ENCODE measurements around the gene TBC1D22A. TPM values are rescaled to one million over a fixed set of nuclear protein-coding genes. Genes with fewer than 3 reads are reported as not detected.

The TBC1D22A gene
- total RNA-seq, 2 experiments from 2014 or later, result 33.2 to 34.9 TPM

DNA sequence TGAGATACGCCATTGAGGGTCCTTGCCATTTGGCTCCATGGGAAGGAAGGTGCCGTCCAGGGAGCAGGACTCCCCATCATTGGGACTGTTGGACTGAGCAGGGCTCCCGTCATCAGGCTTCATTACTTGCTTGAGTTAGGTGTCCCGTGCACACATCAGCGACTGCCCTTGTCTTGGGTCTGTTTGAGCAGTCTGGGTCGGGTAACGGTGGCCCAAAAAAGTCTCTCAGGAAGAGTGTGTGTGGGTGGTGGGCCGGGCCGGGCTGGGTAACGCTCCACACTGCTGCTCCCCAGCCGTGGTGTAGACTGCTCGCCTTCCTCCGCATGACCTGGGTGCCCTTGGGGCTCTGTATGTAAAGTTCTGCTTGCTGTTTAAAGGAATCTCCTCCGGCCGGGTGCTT is 293.5 kb downstream of the TBC1D22A start:
- ChIA-PET CTCF (no interaction called here), POLR2A (no interaction called here)
- Mint-ChIP-seq H3K4me1 (ENCODE audit: low read depth) (no peaks in the 10 kb centered on the region), H3K27ac (no peak overlapping the region), H3K27me3 (no peaks in the 10 kb centered on the region), H3K9me3 (no peaks in the 10 kb centered on the region), H3K36me3 (peaks cover 16% of the 10 kb centered on the region), H3K4me3 (no peak overlapping the region)
- DNase-seq, result no peak
- intact Hi-C loops (cut with micrococcal nuclease), result no loop called here

GRCh38 chr22:47056361-47056760 is 293.9 kb downstream of the TBC1D22A start:
- intact Hi-C loops (cut with micrococcal nuclease), result no loop called here
- Mint-ChIP-seq H3K4me3 (no peak overlapping the region), H3K4me1 (ENCODE audit: low read depth) (no peaks in the 10 kb centered on the region), H3K9me3 (no peaks in the 10 kb centered on the region), H3K36me3 (peaks cover 20% of the 10 kb centered on the region), H3K27ac (no peak overlapping the region), H3K27me3 (no peaks in the 10 kb centered on the region)
- POLR2A ChIA-PET, result no interaction called here
- CTCF ChIA-PET, result no interaction called here
- DNase-seq, result no peak

DNA sequence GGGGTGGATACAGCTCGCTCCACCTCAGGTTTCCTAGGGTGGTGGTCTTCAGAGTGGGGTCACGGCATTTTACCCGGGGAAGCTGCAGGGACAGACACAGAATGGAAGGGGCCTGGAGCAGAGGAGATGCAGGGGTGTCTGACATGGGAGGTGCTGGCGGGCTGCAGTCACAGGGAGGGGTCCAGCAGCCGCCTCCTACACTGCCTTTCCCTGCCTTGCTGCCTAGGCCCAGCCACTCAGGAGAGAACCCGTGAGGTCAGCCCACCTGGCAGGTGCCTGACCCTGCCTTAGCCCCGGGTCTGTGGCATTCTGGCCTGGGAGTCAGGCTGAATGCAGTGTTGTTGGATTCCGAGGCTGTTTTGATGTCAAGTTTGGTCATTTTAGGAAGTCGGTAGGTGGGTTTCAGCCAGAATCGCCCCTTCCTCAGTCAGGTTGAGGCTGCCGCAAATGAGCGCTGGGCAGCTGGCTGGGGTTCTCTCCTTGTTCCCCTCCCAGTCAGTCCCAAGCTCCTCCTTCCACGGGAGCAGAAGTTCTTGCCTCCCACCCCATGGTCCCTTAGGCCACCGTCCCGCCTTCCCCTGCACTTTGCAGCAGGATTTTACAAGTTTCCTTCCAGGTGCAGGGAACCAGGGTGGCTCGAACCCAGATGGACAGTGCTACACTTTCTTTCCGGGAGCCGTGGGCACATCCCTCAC is 294.5 kb downstream of the TBC1D22A start:
- intact Hi-C loops (cut with micrococcal nuclease), result no loop called here
- Mint-ChIP-seq H3K4me1 (ENCODE audit: low read depth) (no peaks in the 10 kb centered on the region), H3K9me3 (no peaks in the 10 kb centered on the region), H3K27ac (no peak overlapping the region), H3K4me3 (no peak overlapping the region), H3K36me3 (peaks cover 22% of the 10 kb centered on the region), H3K27me3 (no peaks in the 10 kb centered on the region)
- DNase-seq, result no peak
- CTCF ChIA-PET, result no interaction called here
- POLR2A ChIA-PET, result no interaction called here

DNA sequence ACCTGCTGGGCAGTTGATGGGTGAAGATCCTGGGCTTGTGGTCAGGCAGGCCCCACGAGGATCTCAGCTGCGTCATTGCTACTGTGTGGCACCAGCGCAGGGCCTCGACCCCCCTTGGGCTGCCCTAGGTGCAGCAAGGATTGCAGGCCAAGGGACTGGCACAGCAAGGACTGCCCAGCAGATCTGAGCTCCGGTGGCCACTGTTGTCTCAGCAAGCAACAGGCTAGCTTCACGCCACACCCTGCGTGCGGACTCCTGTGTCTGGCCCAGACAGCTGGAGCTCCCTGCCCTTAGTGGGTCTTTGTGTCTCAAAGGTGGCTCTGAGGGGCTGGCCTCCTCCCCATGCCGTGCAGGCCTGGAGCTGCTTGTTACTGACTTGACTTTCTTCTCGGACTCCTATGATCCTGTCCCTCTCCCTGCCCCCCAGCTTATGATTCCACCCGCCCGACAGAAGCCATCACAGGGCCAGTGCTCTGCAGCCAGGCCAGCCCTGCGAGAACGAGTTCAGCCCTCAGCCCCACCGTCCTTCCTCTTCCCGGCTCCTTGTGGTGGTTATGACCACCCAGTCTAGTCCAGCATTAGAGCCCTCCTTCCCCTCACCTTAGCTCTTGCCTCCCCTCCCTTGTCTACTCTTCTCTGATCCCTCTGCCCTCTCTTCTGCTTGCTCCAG is 295.6 kb downstream of the TBC1D22A start:
- Mint-ChIP-seq H3K4me1 (ENCODE audit: low read depth) (no peaks in the 10 kb centered on the region), H3K27me3 (no peaks in the 10 kb centered on the region), H3K9me3 (no peaks in the 10 kb centered on the region), H3K27ac (no peak overlapping the region), H3K36me3 (peaks cover 31% of the 10 kb centered on the region), H3K4me3 (no peak overlapping the region)
- intact Hi-C loops (cut with micrococcal nuclease), result no loop called here
- ChIA-PET CTCF (no interaction called here), POLR2A (no interaction called here)
- no peak for DNase-seq

DNA sequence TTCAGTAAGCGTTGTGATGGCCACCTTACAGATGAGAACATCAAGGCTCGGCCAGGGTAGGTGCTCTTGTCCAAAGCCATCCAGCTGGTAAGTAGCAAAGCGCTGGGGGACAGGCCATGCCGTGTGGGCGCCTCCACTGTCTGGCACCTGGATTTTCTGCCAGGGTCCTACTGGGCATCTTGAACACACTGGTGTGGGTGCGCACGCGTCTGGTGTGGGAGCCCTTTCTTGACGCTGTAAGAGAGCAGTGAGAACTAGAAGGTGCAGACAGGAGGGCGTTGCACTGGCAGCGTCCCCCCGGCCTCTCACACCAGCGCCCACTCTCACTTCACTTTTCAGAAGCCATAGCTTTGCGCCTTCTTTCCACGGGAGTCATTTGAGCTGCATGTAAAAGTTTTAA is 296.6 kb downstream of the TBC1D22A start:
- peaks cover 29% of the 10 kb centered on the region for H3K36me3 Mint-ChIP-seq
- no peaks in the 10 kb centered on the region for H3K9me3 Mint-ChIP-seq
- no peak overlapping the region for H3K4me3 Mint-ChIP-seq
- POLR2A ChIA-PET, result no interaction called here
- no peaks in the 10 kb centered on the region for H3K27me3 Mint-ChIP-seq
- H3K4me1 Mint-ChIP-seq (ENCODE audit: low read depth), result no peaks in the 10 kb centered on the region
- H3K27ac Mint-ChIP-seq, result no peak overlapping the region
- intact Hi-C loops (cut with micrococcal nuclease), result no loop called here
- CTCF ChIA-PET, result interaction anchor here (0.7 kb wide), 1 partner anchor 155 kb away, joined by 3 read pairs; no protein-coding TSS in a partner anchor
- no peak for DNase-seq

- no peaks in the 10 kb centered on the region for H3K9me3 Mint-ChIP-seq
- H3K4me3 Mint-ChIP-seq, result no peak overlapping the region
- POLR2A ChIA-PET, result no interaction called here
- no peaks in the 10 kb centered on the region for H3K27me3 Mint-ChIP-seq
- H3K36me3 Mint-ChIP-seq, result peaks cover 27% of the 10 kb centered on the region
- DNase-seq, result no peak
- H3K4me1 Mint-ChIP-seq (ENCODE audit: low read depth), result no peaks in the 10 kb centered on the region
- no peak overlapping the region for H3K27ac Mint-ChIP-seq
- CTCF ChIA-PET, result no interaction called here
- intact Hi-C loops (cut with micrococcal nuclease), result no loop called here
Measured at GRCh38 chr22:47059701-47060161, 297.3 kb downstream of the TBC1D22A start.

DNA sequence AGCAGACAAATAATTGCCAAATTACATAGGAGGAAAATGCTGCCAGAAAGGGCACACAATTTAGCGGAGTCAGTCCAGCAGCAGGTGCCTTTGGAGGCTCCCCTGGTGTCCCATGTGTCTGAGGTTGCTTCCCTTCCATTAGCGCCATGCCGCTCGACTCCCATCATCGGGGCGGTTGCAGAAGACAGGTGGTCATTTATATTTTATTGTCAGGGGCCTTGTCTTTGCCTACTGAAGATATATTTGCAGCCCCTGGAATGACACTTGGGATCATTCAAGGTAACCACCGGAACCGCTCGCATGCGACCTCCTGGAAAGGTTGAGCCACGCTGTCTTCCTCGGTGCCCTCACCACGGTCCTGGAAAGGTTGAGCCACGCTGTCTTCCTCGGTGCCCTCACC is 298.3 kb downstream of the TBC1D22A start:
- intact Hi-C loops (cut with micrococcal nuclease), result no loop called here
- Mint-ChIP-seq H3K4me3 (no peak overlapping the region), H3K9me3 (no peaks in the 10 kb centered on the region), H3K27ac (no peak overlapping the region), H3K4me1 (ENCODE audit: low read depth) (peaks cover 2% of the 10 kb centered on the region), H3K27me3 (no peaks in the 10 kb centered on the region), H3K36me3 (peaks cover 27% of the 10 kb centered on the region)
- ChIA-PET POLR2A (no interaction called here), CTCF (no interaction called here)
- DNase-seq, result no peak

DNA sequence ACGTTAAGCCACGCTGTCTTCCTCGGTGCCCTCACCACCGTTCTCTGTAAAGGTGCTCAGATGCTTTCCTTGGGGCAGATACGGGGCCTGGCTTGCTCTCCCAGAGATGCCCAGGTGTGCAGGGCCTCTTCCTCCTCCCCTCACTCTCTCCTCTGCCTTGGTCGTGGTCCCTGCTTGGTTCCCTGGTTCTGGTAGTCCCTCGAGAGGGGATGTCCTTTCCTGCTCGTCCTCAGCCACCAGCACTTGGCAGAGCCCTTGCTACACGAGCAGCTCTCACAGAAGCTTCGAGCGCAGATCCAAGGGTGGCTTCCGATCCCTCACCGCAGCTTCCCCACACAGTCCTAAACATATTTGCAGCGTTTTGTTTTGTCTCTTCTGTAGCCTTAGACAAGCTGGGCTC is 298.8 kb downstream of the TBC1D22A start:
- H3K9me3 Mint-ChIP-seq, result no peaks in the 10 kb centered on the region
- ChIA-PET CTCF (no interaction called here), POLR2A (no interaction called here)
- H3K27ac Mint-ChIP-seq, result no peak overlapping the region
- H3K4me3 Mint-ChIP-seq, result no peak overlapping the region
- intact Hi-C loops (cut with micrococcal nuclease), result no loop called here
- peaks cover 6% of the 10 kb centered on the region for H3K4me1 Mint-ChIP-seq (ENCODE audit: low read depth)
- peaks cover 27% of the 10 kb centered on the region for H3K36me3 Mint-ChIP-seq
- no peak for DNase-seq
- H3K27me3 Mint-ChIP-seq, result no peaks in the 10 kb centered on the region

- ChIA-PET POLR2A (no interaction called here), CTCF (no interaction called here)
- no peaks in the 10 kb centered on the region for H3K27me3 Mint-ChIP-seq
- intact Hi-C loops (cut with micrococcal nuclease), result no loop called here
- no peak overlapping the region for H3K27ac Mint-ChIP-seq
- DNase-seq, result no peak
- H3K9me3 Mint-ChIP-seq, result no peaks in the 10 kb centered on the region
- H3K36me3 Mint-ChIP-seq, result peaks cover 27% of the 10 kb centered on the region
- no peak overlapping the region for H3K4me3 Mint-ChIP-seq
- H3K4me1 Mint-ChIP-seq (ENCODE audit: low read depth), result peaks cover 6% of the 10 kb centered on the region
Measured at GRCh38 chr22:47062126-47062525, 299.7 kb downstream of the TBC1D22A start.

- ChIA-PET POLR2A (no interaction called here), CTCF (no interaction called here)
- H3K36me3 Mint-ChIP-seq, result peaks cover 25% of the 10 kb centered on the region
- DNase-seq, result no peak
- H3K4me1 Mint-ChIP-seq (ENCODE audit: low read depth), result peaks cover 10% of the 10 kb centered on the region
- H3K4me3 Mint-ChIP-seq, result no peak overlapping the region
- no peaks in the 10 kb centered on the region for H3K9me3 Mint-ChIP-seq
- intact Hi-C loops (cut with micrococcal nuclease), result no loop called here
- H3K27ac Mint-ChIP-seq, result no peak overlapping the region
- H3K27me3 Mint-ChIP-seq, result no peaks in the 10 kb centered on the region
Measured at GRCh38 chr22:47063071-47063509, 300.6 kb downstream of the TBC1D22A start.

GRCh38 chr22:47063606-47064005 is 301.2 kb downstream of the TBC1D22A start:
- H3K36me3 Mint-ChIP-seq, result peaks cover 25% of the 10 kb centered on the region
- intact Hi-C loops (cut with micrococcal nuclease), result no loop called here
- DNase-seq, result no peak
- CTCF ChIA-PET, result no interaction called here
- no peaks in the 10 kb centered on the region for H3K9me3 Mint-ChIP-seq
- no peak overlapping the region for H3K4me3 Mint-ChIP-seq
- H3K27ac Mint-ChIP-seq, result no peak overlapping the region
- POLR2A ChIA-PET, result no interaction called here
- H3K27me3 Mint-ChIP-seq, result no peaks in the 10 kb centered on the region
- H3K4me1 Mint-ChIP-seq (ENCODE audit: low read depth), result peaks cover 13% of the 10 kb centered on the region

- intact Hi-C loops (cut with micrococcal nuclease), result no loop called here
- POLR2A ChIA-PET, result no interaction called here
- Mint-ChIP-seq H3K4me3 (no peak overlapping the region), H3K27ac (no peak overlapping the region), H3K36me3 (peaks cover 25% of the 10 kb centered on the region), H3K4me1 (ENCODE audit: low read depth) (peaks cover 14% of the 10 kb centered on the region), H3K27me3 (no peaks in the 10 kb centered on the region), H3K9me3 (no peaks in the 10 kb centered on the region)
- DNase-seq, result no peak
- CTCF ChIA-PET, result no interaction called here
Measured at GRCh38 chr22:47064016-47064415, 301.6 kb downstream of the TBC1D22A start.

DNA sequence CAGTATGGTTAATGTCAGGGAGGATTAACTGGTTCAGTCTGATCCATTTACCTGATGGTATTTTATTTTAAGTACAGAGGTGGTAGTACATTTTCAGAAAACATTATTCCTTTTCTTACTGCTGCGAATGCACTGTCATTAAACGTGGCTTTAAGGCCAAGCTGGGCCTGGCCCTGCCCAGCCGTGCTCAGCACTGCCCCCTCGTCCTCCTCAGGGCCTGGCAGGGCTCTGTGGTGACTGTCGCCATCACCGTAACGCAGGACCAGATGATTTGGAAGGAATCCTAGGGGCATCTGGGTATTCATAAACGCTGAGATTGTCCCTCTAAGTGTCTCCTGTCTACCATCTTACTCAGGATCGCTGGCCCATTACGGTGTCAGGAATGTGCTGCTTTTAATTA is 302.0 kb downstream of the TBC1D22A start:
- intact Hi-C loops (cut with micrococcal nuclease), result no loop called here
- H3K36me3 Mint-ChIP-seq, result peaks cover 24% of the 10 kb centered on the region
- H3K9me3 Mint-ChIP-seq, result no peaks in the 10 kb centered on the region
- no peak overlapping the region for H3K27ac Mint-ChIP-seq
- peaks cover 14% of the 10 kb centered on the region for H3K4me1 Mint-ChIP-seq (ENCODE audit: low read depth)
- no peak for DNase-seq
- no peak overlapping the region for H3K4me3 Mint-ChIP-seq
- ChIA-PET POLR2A (no interaction called here), CTCF (no interaction called here)
- no peaks in the 10 kb centered on the region for H3K27me3 Mint-ChIP-seq
